Astrocyte (in vitro differentiated cells and primary cell): ENCODE measurements around the gene AIF1. TPM values are rescaled to one million over a fixed set of nuclear protein-coding genes. Genes with fewer than 3 reads are reported as not detected.

Experiments
- DNase-seq: peaks from one replicate; pipeline ENCODE4 v3.0.0-alpha.2; 2010; ENCODE audit warnings: low read depth
- FAIRE-seq: peaks from 2 replicates; lab custom pipeline; 2011; peaks lifted over from hg19 to GRCh38; lab: Jason Lieb, UNC
- H2AFZ ChIP-seq: 2 replicates; pipeline ENCODE4 v1.6.0; 2012; ENCODE audit warnings: low read depth, low read length, inconsistent platforms
- H3K27ac ChIP-seq: 2 replicates; pipeline ENCODE4 v1.5.1; 2011; ENCODE audit warnings: low read depth, low read length, inconsistent platforms
- H3K27me3 ChIP-seq: 2 replicates; pipeline ENCODE4 v1.6.0; 2011; ENCODE audit warnings: low read length, inconsistent platforms; ENCODE audit not compliant: insufficient read depth
- H3K36me3 ChIP-seq: 2 replicates; pipeline ENCODE4 v1.5.1; 2011; ENCODE audit warnings: low read length, inconsistent platforms; ENCODE audit not compliant: insufficient read depth
- H3K4me1 ChIP-seq: 2 replicates; pipeline ENCODE4 v1.5.1; 2011; ENCODE audit warnings: low read length, inconsistent platforms; ENCODE audit not compliant: insufficient read depth
- H3K4me2 ChIP-seq: 2 replicates; pipeline ENCODE4 v1.6.0; 2012; ENCODE audit warnings: low read length, inconsistent platforms
- H3K4me3 ChIP-seq: 2 replicates; pipeline ENCODE4 v1.5.1; 2011; ENCODE audit warnings: low read depth, mild to moderate bottlenecking, low read length, inconsistent platforms; ENCODE audit not compliant: insufficient read depth
- H3K79me2 ChIP-seq: 2 replicates; pipeline ENCODE4 v1.6.0; 2012; ENCODE audit warnings: mild to moderate bottlenecking, low read length, inconsistent platforms; ENCODE audit not compliant: insufficient read depth
- H3K9ac ChIP-seq: 2 replicates; pipeline ENCODE4 v1.6.0; 2012; ENCODE audit warnings: mild to moderate bottlenecking, low read length, inconsistent platforms
- H3K9me3 ChIP-seq: 2 replicates; pipeline ENCODE4 v1.5.1; 2012; ENCODE audit warnings: low read depth, mild to moderate bottlenecking, low read length, inconsistent platforms; ENCODE audit not compliant: insufficient read depth
- H4K20me1 ChIP-seq: 2 replicates; pipeline ENCODE4 v1.6.0; 2012; ENCODE audit warnings: low read length, inconsistent platforms; ENCODE audit not compliant: insufficient read depth
- H3K27ac Mint-ChIP-seq: one replicate; pipeline ENCODE4 v1.8.0; 2021; ENCODE audit warnings: mild to moderate bottlenecking, mixed read lengths; ENCODE audit not compliant: unreplicated experiment
- H3K27me3 Mint-ChIP-seq: one replicate; pipeline ENCODE4 v1.8.0; 2021; ENCODE audit warnings: low read depth, mixed read lengths; ENCODE audit not compliant: unreplicated experiment
- H3K36me3 Mint-ChIP-seq: one replicate; pipeline ENCODE4 v1.8.0; 2021; ENCODE audit warnings: low read depth, mixed read lengths; ENCODE audit not compliant: unreplicated experiment
- H3K4me1 Mint-ChIP-seq: one replicate; pipeline ENCODE4 v1.8.0; 2021; ENCODE audit warnings: low read depth, mixed read lengths; ENCODE audit not compliant: unreplicated experiment
- H3K4me3 Mint-ChIP-seq: one replicate; pipeline ENCODE4 v1.8.0; 2021; ENCODE audit warnings: mild to moderate bottlenecking, moderate library complexity, mixed read lengths; ENCODE audit not compliant: unreplicated experiment
- H3K9me3 Mint-ChIP-seq: one replicate; pipeline ENCODE4 v1.8.0; 2021; ENCODE audit warnings: mild to moderate bottlenecking, mixed read lengths; ENCODE audit not compliant: unreplicated experiment
- EZH2 ChIP-seq: IDR thresholded peaks from 2 replicates; pipeline ENCODE4 v1.6.1; 2012; ENCODE audit warnings: mild to moderate bottlenecking, low read length, inconsistent platforms; ENCODE audit not compliant: insufficient read depth
- total RNA-seq: library from RNA; stranded (reverse); gene quantifications from 2 replicates; pipeline ENCODE4 v1.2.1, GENCODE V29; 2021
- TF ChIP-seq, protein P1 (sequence below): IDR thresholded peaks from 2 replicates; pipeline ENCODE4 v1.5.1; 2011; ENCODE audit warnings: low read depth, mild to moderate bottlenecking, inconsistent platforms, low read length, moderate library complexity; ENCODE audit not compliant: insufficient read depth

The AIF1 gene
- total RNA-seq, 1 donor from 2014 or later: not detected

GRCh38 chr6:31632279-31632946 is 17.4 kb downstream of the AIF1 start:
- H3K79me2 ChIP-seq: peaks cover 51% of the 10 kb centered on the region
- peaks cover 34% of the 10 kb centered on the region for H3K36me3 Mint-ChIP-seq
- peaks cover 3% of the 10 kb centered on the region for H3K4me1 Mint-ChIP-seq
- TF ChIP-seq EZH2: no peak
- TF ChIP-seq, protein P1, sequence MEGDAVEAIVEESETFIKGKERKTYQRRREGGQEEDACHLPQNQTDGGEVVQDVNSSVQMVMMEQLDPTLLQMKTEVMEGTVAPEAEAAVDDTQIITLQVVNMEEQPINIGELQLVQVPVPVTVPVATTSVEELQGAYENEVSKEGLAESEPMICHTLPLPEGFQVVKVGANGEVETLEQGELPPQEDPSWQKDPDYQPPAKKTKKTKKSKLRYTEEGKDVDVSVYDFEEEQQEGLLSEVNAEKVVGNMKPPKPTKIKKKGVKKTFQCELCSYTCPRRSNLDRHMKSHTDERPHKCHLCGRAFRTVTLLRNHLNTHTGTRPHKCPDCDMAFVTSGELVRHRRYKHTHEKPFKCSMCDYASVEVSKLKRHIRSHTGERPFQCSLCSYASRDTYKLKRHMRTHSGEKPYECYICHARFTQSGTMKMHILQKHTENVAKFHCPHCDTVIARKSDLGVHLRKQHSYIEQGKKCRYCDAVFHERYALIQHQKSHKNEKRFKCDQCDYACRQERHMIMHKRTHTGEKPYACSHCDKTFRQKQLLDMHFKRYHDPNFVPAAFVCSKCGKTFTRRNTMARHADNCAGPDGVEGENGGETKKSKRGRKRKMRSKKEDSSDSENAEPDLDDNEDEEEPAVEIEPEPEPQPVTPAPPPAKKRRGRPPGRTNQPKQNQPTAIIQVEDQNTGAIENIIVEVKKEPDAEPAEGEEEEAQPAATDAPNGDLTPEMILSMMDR: no peak
- FAIRE-seq (no peak), DNase-seq (no peak)
- H3K27me3 ChIP-seq: no peaks in the 10 kb centered on the region
- H3K9me3 ChIP-seq: no peaks in the 10 kb centered on the region
- no peaks in the 10 kb centered on the region for H3K27me3 Mint-ChIP-seq
- no peak overlapping the region for H2AFZ ChIP-seq
- no peak overlapping the region for H3K4me3 ChIP-seq
- H3K27ac ChIP-seq: no peak overlapping the region
- H3K4me2 ChIP-seq: no peak overlapping the region
- H3K27ac Mint-ChIP-seq: peak overlapping the region; percentile 47
- no peaks in the 10 kb centered on the region for H3K4me1 ChIP-seq
- H3K36me3 ChIP-seq: peaks cover 62% of the 10 kb centered on the region
- peaks cover 96% of the 10 kb centered on the region for H4K20me1 ChIP-seq
- H3K9me3 Mint-ChIP-seq: no peaks in the 10 kb centered on the region
- H3K4me3 Mint-ChIP-seq: no peak overlapping the region
- no peak overlapping the region for H3K9ac ChIP-seq

GRCh38 chr6:31633447-31633846 is 18.4 kb downstream of the AIF1 start:
- Histone ChIP-seq H3K9ac (no peak overlapping the region), H3K4me2 (no peak overlapping the region), H3K27ac (no peak overlapping the region), H3K4me1 (no peaks in the 10 kb centered on the region), H2AFZ (no peak overlapping the region), H3K4me3 (no peak overlapping the region), H4K20me1 (peaks cover 94% of the 10 kb centered on the region), H3K79me2 (peaks cover 41% of the 10 kb centered on the region), H3K36me3 (peaks cover 56% of the 10 kb centered on the region), H3K9me3 (no peaks in the 10 kb centered on the region), H3K27me3 (no peaks in the 10 kb centered on the region)
- no peaks in the 10 kb centered on the region for H3K27me3 Mint-ChIP-seq
- peaks cover 3% of the 10 kb centered on the region for H3K4me1 Mint-ChIP-seq
- TF ChIP-seq EZH2: no peak
- TF ChIP-seq, protein P1: no peak
- FAIRE-seq: no peak
- no peaks in the 10 kb centered on the region for H3K9me3 Mint-ChIP-seq
- DNase-seq: no peak
- H3K4me3 Mint-ChIP-seq: no peak overlapping the region
- no peak overlapping the region for H3K27ac Mint-ChIP-seq
- H3K36me3 Mint-ChIP-seq: peaks cover 30% of the 10 kb centered on the region

- Mint-ChIP-seq H3K27me3 (no peaks in the 10 kb centered on the region), H3K9me3 (no peaks in the 10 kb centered on the region), H3K4me1 (peaks cover 3% of the 10 kb centered on the region), H3K4me3 (no peak overlapping the region), H3K27ac (peak overlapping the region; percentile 76), H3K36me3 (peaks cover 31% of the 10 kb centered on the region)
- H3K4me1 ChIP-seq: peaks cover 3% of the 10 kb centered on the region
- H2AFZ ChIP-seq: no peak overlapping the region
- H3K27me3 ChIP-seq: no peaks in the 10 kb centered on the region
- TF ChIP-seq, protein P1: no peak
- TF ChIP-seq EZH2: no peak
- DNase-seq (no peak), FAIRE-seq (no peak)
- H3K4me2 ChIP-seq: no peak overlapping the region
- no peaks in the 10 kb centered on the region for H3K9me3 ChIP-seq
- no peak overlapping the region for H3K4me3 ChIP-seq
- H4K20me1 ChIP-seq: peaks cover 90% of the 10 kb centered on the region
- peak overlapping the region; percentile 6 for H3K27ac ChIP-seq
- H3K9ac ChIP-seq: peak overlapping the region; percentile 38
- peaks cover 34% of the 10 kb centered on the region for H3K79me2 ChIP-seq
- H3K36me3 ChIP-seq: peaks cover 51% of the 10 kb centered on the region
Observed at GRCh38 chr6:31634131-31634530, 19.1 kb downstream of the AIF1 start.
